ENCODE data around the gene ANK3. TPM values are rescaled to one million over a fixed set of nuclear protein-coding genes. Genes with fewer than 3 reads are reported as not detected.

ANK3 gene
- total RNA-seq, 4 donors from 2014 or later: 125 to 171 (median 149) TPM

GRCh38 chr10:60138842-60139241 lies 250.8 kb downstream of the ANK3 start:
- Histone ChIP-seq H3K27ac (peak overlapping the region; percentile 86 to 96 (median 89)), H3K4me3 (peak overlapping the region; percentile 56 to 63 (median 60)), H3K27me3 (no peaks in the 10 kb centered on the region), H3K4me1 (peaks cover 30 to 31% of the 10 kb centered on the region in 2 donors), H3K9me3 (no peaks in the 10 kb centered on the region), H3K36me3 (peaks cover 0 to 5% of the 10 kb centered on the region in 2 donors)
- ATAC-seq: no peak
- intact Hi-C loops (cut with DNase I; ENCODE audit: low total_unique reads): no loop called here
- no peak for DNase-seq
- in situ Hi-C loops (cut with MboI; ENCODE audit: low sequenced_read_pairs in 4 of 4): no loop called here
- TF ChIP-seq POLR2A (IDR thresholded peaks at IDR 0.05) (no peak), CTCF (IDR thresholded peaks at IDR 0.05 in 4 of 5, conservative IDR thresholded peaks at IDR 0.05 in 1 of 5) (no peak)

GRCh38 chr10:60138026-60138425 lies 251.6 kb downstream of the ANK3 start:
- H3K9me3 ChIP-seq: no peaks in the 10 kb centered on the region
- no peak for DNase-seq
- peaks cover 30 to 31% of the 10 kb centered on the region in 2 donors for H3K4me1 ChIP-seq
- TF ChIP-seq CTCF (IDR thresholded peaks at IDR 0.05 in 4 of 5, conservative IDR thresholded peaks at IDR 0.05 in 1 of 5) (no peak), POLR2A (IDR thresholded peaks at IDR 0.05) (no peak)
- no peak for ATAC-seq
- peaks cover 0 to 9% of the 10 kb centered on the region in 2 donors for H3K36me3 ChIP-seq
- peak overlapping the region; percentile 56 to 63 (median 60) for H3K4me3 ChIP-seq
- H3K27me3 ChIP-seq: no peaks in the 10 kb centered on the region
- in situ Hi-C loops (cut with MboI; ENCODE audit: low sequenced_read_pairs in 4 of 4) (no loop called here), intact Hi-C loops (cut with DNase I; ENCODE audit: low total_unique reads) (no loop called here)
- peak overlapping the region; percentile 86 to 96 (median 89) for H3K27ac ChIP-seq

GRCh38 chr10:60137292-60137992 lies 252.2 kb downstream of the ANK3 start:
- Histone ChIP-seq H3K27ac (peak overlapping the region; percentile 86 to 96 (median 89)), H3K9me3 (no peaks in the 10 kb centered on the region), H3K36me3 (peaks cover 0 to 9% of the 10 kb centered on the region in 2 donors), H3K27me3 (no peaks in the 10 kb centered on the region), H3K4me3 (peak overlapping the region; percentile 56 to 63 (median 60)), H3K4me1 (peaks cover 30 to 31% of the 10 kb centered on the region in 2 donors)
- no peak for ATAC-seq
- no peak for DNase-seq
- intact Hi-C loops (cut with DNase I; ENCODE audit: low total_unique reads) (no loop called here), in situ Hi-C loops (cut with MboI; ENCODE audit: low sequenced_read_pairs in 4 of 4) (no loop called here)
- TF ChIP-seq POLR2A (IDR thresholded peaks at IDR 0.05): no peak
- no peak for TF ChIP-seq CTCF (IDR thresholded peaks at IDR 0.05 in 4 of 5, conservative IDR thresholded peaks at IDR 0.05 in 1 of 5)

GRCh38 chr10:60135020-60135419 lies 254.7 kb downstream of the ANK3 start:
- no peaks in the 10 kb centered on the region for H3K27me3 ChIP-seq
- H3K27ac ChIP-seq: no peak overlapping the region
- no peaks in the 10 kb centered on the region for H3K9me3 ChIP-seq
- H3K4me3 ChIP-seq: no peak overlapping the region
- H3K4me1 ChIP-seq: peaks cover 26 to 32% of the 10 kb centered on the region in 2 donors
- intact Hi-C loops (cut with DNase I; ENCODE audit: low total_unique reads): no loop called here
- in situ Hi-C loops (cut with MboI; ENCODE audit: low sequenced_read_pairs in 4 of 4): no loop called here
- TF ChIP-seq CTCF (IDR thresholded peaks at IDR 0.05 in 4 of 5, conservative IDR thresholded peaks at IDR 0.05 in 1 of 5) (no peak), POLR2A (IDR thresholded peaks at IDR 0.05) (no peak)
- DNase-seq: no peak
- peaks cover 0 to 9% of the 10 kb centered on the region in 2 donors for H3K36me3 ChIP-seq
- no peak for ATAC-seq
